Keratinocyte (primary cell): ENCODE results near the gene EPS8L2. TPM values are rescaled to one million over a fixed set of nuclear protein-coding genes. Genes with fewer than 3 reads are reported as not detected.

Source experiments
- DNase-seq: peaks from one replicate; pipeline ENCODE4 v3.0.0-alpha.2; 2011; ENCODE audit warnings: low read depth, missing footprints, low spot score
- FAIRE-seq: peaks from 2 replicates; lab custom pipeline; 2011; peaks lifted over from hg19 to GRCh38; lab: Jason Lieb, UNC
- H2AFZ ChIP-seq: 2 replicates; pipeline ENCODE4 v1.6.0; 2012; ENCODE audit warnings: low read length, control low read depth, inconsistent platforms; ENCODE audit not compliant: control insufficient read depth
- H3K27ac ChIP-seq: 2 replicates; pipeline ENCODE4 v1.5.1; 2011; ENCODE audit warnings: low read length; ENCODE audit not compliant: control insufficient read depth, insufficient read depth
- H3K27me3 ChIP-seq: 3 replicates; pipeline ENCODE4 v1.6.0; 2011; ENCODE audit warnings: low read length; ENCODE audit not compliant: control insufficient read depth, insufficient read depth; ENCODE audit errors: extremely low read depth
- H3K36me3 ChIP-seq, 2 experiments: 2 replicates in 1 of 2; 3 replicates in 1 of 2; pipeline ENCODE4 v1.5.1; 2011; ENCODE audit warnings: low read length in 2 of 2, mild to moderate bottlenecking in 1 of 2; ENCODE audit not compliant: control insufficient read depth in 2 of 2, insufficient read depth in 2 of 2; ENCODE audit errors: extremely low read depth in 1 of 2
- H3K4me1 ChIP-seq: 3 replicates; pipeline ENCODE4 v1.5.1; 2011; ENCODE audit warnings: low read length; ENCODE audit not compliant: control insufficient read depth, insufficient read depth; ENCODE audit errors: extremely low read depth
- H3K4me2 ChIP-seq: 3 replicates; pipeline ENCODE4 v1.6.0; 2011; ENCODE audit warnings: low read depth, low read length; ENCODE audit not compliant: control insufficient read depth, insufficient read depth; ENCODE audit errors: extremely low read depth
- H3K4me3 ChIP-seq, 3 experiments: fragments of 200-600 bp in 1 of 3; sonication (generic) in 1 of 3; 2 replicates in 2 of 3; 3 replicates in 1 of 3; pipeline ENCODE4 v1.5.1; 2011 to 2016; ENCODE audit warnings: low read length in 3 of 3, mild to moderate bottlenecking in 3 of 3, control low read depth in 2 of 3, inconsistent platforms in 1 of 3, low read depth in 1 of 3, mixed read lengths in 1 of 3, mixed run types in 1 of 3, moderate library complexity in 1 of 3; ENCODE audit not compliant: control insufficient read depth in 2 of 3, insufficient read depth in 2 of 3; ENCODE audit errors: extremely low read depth in 1 of 3
- H3K79me2 ChIP-seq: 2 replicates; pipeline ENCODE4 v1.6.0; 2012; ENCODE audit warnings: low read length; ENCODE audit not compliant: control insufficient read depth, insufficient read depth
- H3K9ac ChIP-seq: 3 replicates; pipeline ENCODE4 v1.6.0; 2011; ENCODE audit warnings: low read length; ENCODE audit not compliant: control insufficient read depth, insufficient read depth; ENCODE audit errors: extremely low read depth
- H3K9me1 ChIP-seq: 3 replicates; pipeline ENCODE4 v1.6.0; 2011; ENCODE audit warnings: low read length; ENCODE audit not compliant: control insufficient read depth, insufficient read depth; ENCODE audit errors: extremely low read depth
- H3K9me3 ChIP-seq: 2 replicates; pipeline ENCODE4 v1.5.1; 2012; ENCODE audit warnings: low read depth, low read length; ENCODE audit not compliant: control insufficient read depth
- H4K20me1 ChIP-seq: 3 replicates; pipeline ENCODE4 v1.6.0; 2011; ENCODE audit warnings: low read length; ENCODE audit not compliant: control insufficient read depth, insufficient read depth; ENCODE audit errors: extremely low read depth
- CTCF ChIP-seq, 3 experiments: IDR thresholded peaks in 1 of 3; conservative IDR thresholded peaks in 1 of 3; optimal IDR thresholded peaks in 1 of 3; 2 replicates in 2 of 3; 3 replicates in 1 of 3; pipeline versions ENCODE3 to v1.5.1; 2011; ENCODE audit warnings: low read length in 3 of 3, mild to moderate bottlenecking in 3 of 3, moderate library complexity in 2 of 3, control low read depth in 1 of 3, inconsistent platforms in 1 of 3; ENCODE audit not compliant: insufficient read depth in 2 of 3; ENCODE audit errors: extremely low read depth in 1 of 3
- EZH2 ChIP-seq: IDR thresholded peaks from one replicate; pipeline ENCODE4 v1.6.1; 2012; ENCODE audit warnings: inconsistent platforms, mild to moderate bottlenecking, low read length, moderate library complexity
- dilution Hi-C: fragments of 300-500 bp; cut with MboI; formaldehyde crosslinking; loops from one replicate; pipeline ENCODE4 v1.7.0; 2020; ENCODE audit warnings: low sequenced_read_pairs; ENCODE audit not compliant: extremely low pct_ligation_motif_present
- polyA plus RNA-seq, 5 experiments: library from polyadenylated mRNA; depleted of rRNA in 3 of 5; stranded (reverse) in 3 of 5; stranded (forward) in 1 of 5; unstranded in 1 of 5; fragments of >200 nt; gene quantifications; 1 replicate in 1 of 5; 2 replicates in 3 of 5; 3 replicates in 1 of 5; pipeline versions ENCODE4 v1.2.1 to v1.2.3, GENCODE V29; 2011 to 2012; ENCODE audit warnings: missing spikeins in 2 of 5, low read depth in 1 of 5, low replicate concordance in 1 of 5

Gene EPS8L2
- polyA plus RNA-seq, 1 donor (not counting 4 experiments of a cell fraction or from before 2014, with no cell fraction given): 114 TPM

DNA sequence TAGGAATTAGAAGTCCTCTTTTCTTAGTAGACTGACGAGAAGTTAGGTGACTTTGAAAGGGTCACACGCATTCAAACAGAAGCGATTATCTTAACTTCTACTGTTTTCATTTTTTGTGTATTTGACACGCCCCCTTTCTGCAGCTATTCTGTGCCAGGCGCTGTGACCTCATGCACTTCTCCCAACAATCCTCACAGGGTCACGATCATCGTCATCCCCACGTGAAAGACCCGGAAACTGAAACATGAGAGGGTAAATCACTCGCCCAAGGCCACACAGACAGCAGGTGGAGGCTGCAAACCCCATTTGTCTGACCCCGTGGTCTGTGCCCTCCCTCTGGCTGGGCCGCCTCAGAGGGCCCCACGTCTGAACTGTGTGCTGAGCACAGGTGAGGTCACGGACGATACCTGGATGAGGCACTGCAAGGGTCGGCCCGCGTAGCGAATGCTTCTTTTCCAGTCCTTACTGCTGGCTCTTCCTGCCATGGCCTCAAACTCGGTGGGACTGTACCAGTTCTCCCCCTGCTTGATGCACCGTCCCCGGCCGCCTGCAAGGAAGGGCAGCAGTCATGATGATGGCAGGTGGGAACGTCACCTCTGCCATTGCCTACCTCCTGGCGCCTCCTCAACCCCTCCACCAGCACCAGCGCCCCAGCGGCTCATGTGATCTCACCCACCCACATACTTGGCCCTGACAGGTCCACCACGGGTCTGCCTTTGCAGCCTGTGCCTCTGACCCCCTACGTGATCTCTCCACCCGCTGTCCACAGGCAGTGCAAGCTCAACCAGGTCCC, 19.4 kb upstream of the EPS8L2 start:
- DNase-seq (no peak), FAIRE-seq (no peak)
- Histone ChIP-seq H3K79me2 (peaks cover 1% of the 10 kb centered on the region), H3K27ac (no peak overlapping the region), H3K4me3 (no peak overlapping the region), H4K20me1 (no peaks in the 10 kb centered on the region), H3K4me2 (no peak overlapping the region), H3K36me3 (peaks cover 29 to 42% of the 10 kb centered on the region in 2 experiments), H2AFZ (no peak overlapping the region), H3K4me1 (no peaks in the 10 kb centered on the region), H3K9me3 (no peaks in the 10 kb centered on the region), H3K9me1 (no peaks in the 10 kb centered on the region), H3K9ac (no peak overlapping the region), H3K27me3 (no peaks in the 10 kb centered on the region)
- TF ChIP-seq EZH2: no peak
- no peak for TF ChIP-seq CTCF (optimal IDR thresholded peaks at IDR 0.05 in 1 of 3, IDR thresholded peaks at IDR 0.05 in 1 of 3, conservative IDR thresholded peaks at IDR 0.05 in 1 of 3; ENCODE audit: extremely low read depth in 1 of 3, insufficient read depth in 2 of 3, low read length in 3 of 3)
- dilution Hi-C loops: no loop called here

GRCh38 chr11:687751-688150, 18.3 kb upstream of the EPS8L2 start:
- Histone ChIP-seq H3K4me3 (no peak overlapping the region), H3K27ac (no peak overlapping the region), H3K9me1 (no peaks in the 10 kb centered on the region), H4K20me1 (no peaks in the 10 kb centered on the region), H3K79me2 (peaks cover 9% of the 10 kb centered on the region), H3K9ac (no peak overlapping the region), H3K4me1 (peaks cover 8% of the 10 kb centered on the region), H3K27me3 (no peaks in the 10 kb centered on the region), H3K36me3 (peaks cover 27 to 33% of the 10 kb centered on the region in 2 experiments), H2AFZ (no peak overlapping the region), H3K9me3 (no peaks in the 10 kb centered on the region), H3K4me2 (no peak overlapping the region)
- TF ChIP-seq CTCF (optimal IDR thresholded peaks at IDR 0.05 in 1 of 3, IDR thresholded peaks at IDR 0.05 in 1 of 3, conservative IDR thresholded peaks at IDR 0.05 in 1 of 3; ENCODE audit: extremely low read depth in 1 of 3, insufficient read depth in 2 of 3, low read length in 3 of 3) (no peak), EZH2 (no peak)
- dilution Hi-C loops: no loop called here
- DNase-seq: no peak
- no peak for FAIRE-seq
